HepG2 (cell line): ENCODE measurements around the gene ROBO2. TPM values are rescaled to one million over a fixed set of nuclear protein-coding genes. Genes with fewer than 3 reads are reported as not detected.

Experiments used
- ATAC-seq: fragments of 200-7000 bp; cut with Tn5 transposase; 3 replicates; pipeline ENCODE4 v1.9.1; 2020; ENCODE audit warnings: mild to moderate bottlenecking, moderate library complexity
- BruUV-seq: library from RNA; stranded (reverse); fragments of 400-500 nt; replicated peaks from 2 replicates; lab custom pipeline; 2021; lab: Mats Ljungman, UMichigan
- CTCF ChIA-PET: fragments of 300-600 bp; formaldehyde crosslinking; extraction: SDS; loops from one replicate; lab custom pipeline; 2021; ENCODE audit warnings: low total read pairs, inconsistent platforms, low intra/inter-chr PET ratio; lab: Yijun Ruan, JAX
- POLR2A ChIA-PET: fragments of 350-600 bp; sonication (Branson Sonifier 250); formaldehyde crosslinking; loops from one replicate; lab custom pipeline; 2020; ENCODE audit warnings: antibody characterized with exemption, inconsistent platforms; lab: Yijun Ruan, JAX
- DNase-seq: peaks from one replicate; pipeline ENCODE4 v3.0.0-alpha.2; 2015; ENCODE audit warnings: low spot score
- FAIRE-seq: peaks from 3 replicates; lab custom pipeline; 2011; peaks lifted over from hg19 to GRCh38; lab: Jason Lieb, UNC
- H2AFZ ChIP-seq: one replicate; pipeline ENCODE4 v1.6.1; 2011; ENCODE audit warnings: low read length, inconsistent platforms
- H3K27ac ChIP-seq: fragments of 300-600 bp; 3 replicates; pipeline ENCODE4 v1.8.0; 2011; ENCODE audit warnings: mixed run types, mild to moderate bottlenecking, mixed read lengths, low read length, inconsistent platforms; ENCODE audit not compliant: insufficient read depth; ENCODE audit errors: extremely low read length
- H3K27me3 ChIP-seq, 2 experiments: fragments of 200-600 bp in 1 of 2; 2 replicates in 1 of 2; 3 replicates in 1 of 2; pipeline versions ENCODE4 v1.6.0 to v1.8.0; 2011; ENCODE audit warnings: low read length in 2 of 2, mild to moderate bottlenecking in 2 of 2, moderate library complexity in 2 of 2, inconsistent platforms in 1 of 2; ENCODE audit not compliant: insufficient read depth in 2 of 2, control insufficient read depth in 1 of 2
- H3K36me3 ChIP-seq, 2 experiments: fragments of 200-600 bp in 1 of 2; replicated peaks in 1 of 2; 2 replicates in 1 of 2; 3 replicates in 1 of 2; pipeline versions ENCODE4 v1.5.1 to v1.8.0; 2011; ENCODE audit warnings: low read length in 2 of 2, inconsistent platforms in 1 of 2; ENCODE audit not compliant: insufficient read depth in 2 of 2, control insufficient read depth in 1 of 2
- H3K4me1 ChIP-seq: 2 replicates; pipeline ENCODE4 v1.5.1; 2012; ENCODE audit warnings: low read length, inconsistent platforms; ENCODE audit not compliant: insufficient read depth
- H3K4me2 ChIP-seq: 2 replicates; pipeline ENCODE4 v1.6.0; 2011; ENCODE audit warnings: low read depth, low read length, inconsistent platforms
- H3K4me3 ChIP-seq, 3 experiments: fragments of 200-600 bp in 1 of 3; sonication (generic), shearing (Covaris generic) in 1 of 3; replicated peaks in 1 of 3; 2 replicates each; pipeline ENCODE4 v1.5.1; 2011 to 2016; ENCODE audit warnings: low read length in 3 of 3, inconsistent platforms in 2 of 3, low read depth in 2 of 3, mild to moderate bottlenecking in 2 of 3, control low read depth in 1 of 3, mixed read lengths in 1 of 3; ENCODE audit not compliant: insufficient read depth in 1 of 3
- H3K79me2 ChIP-seq: one replicate; pipeline ENCODE4 v1.6.1; 2011; ENCODE audit warnings: low read length, inconsistent platforms; ENCODE audit not compliant: insufficient read depth
- H3K9ac ChIP-seq: 2 replicates; pipeline ENCODE4 v1.6.0; 2011; ENCODE audit warnings: mild to moderate bottlenecking, low read depth, low read length, inconsistent platforms; ENCODE audit not compliant: insufficient read depth
- H3K9me3 ChIP-seq: 2 replicates; pipeline ENCODE4 v1.5.1; 2012; ENCODE audit warnings: mild to moderate bottlenecking, low read length
- H4K20me1 ChIP-seq: 2 replicates; pipeline ENCODE4 v1.6.0; 2011; ENCODE audit warnings: inconsistent platforms, mild to moderate bottlenecking, low read length, moderate library complexity; ENCODE audit not compliant: insufficient read depth
- CEBPG ChIP-seq: IDR thresholded peaks from 2 replicates; pipeline ENCODE4 v1.6.1; 2016
- HNRNPK ChIP-seq: fragments of 200-400 bp; formaldehyde crosslinking; IDR thresholded peaks from 2 replicates; pipeline ENCODE4 v1.6.1; 2018; ENCODE audit warnings: low read length, low read depth, moderate library complexity, mild to moderate bottlenecking; ENCODE audit not compliant: poor library complexity, severe bottlenecking
- KAT8 ChIP-seq: IDR thresholded peaks from 2 replicates; pipeline ENCODE4 v1.6.1; 2016; ENCODE audit warnings: missing genetic modification reagents, missing compliant biosample characterization
- ZNF34 ChIP-seq: sonication (generic); formaldehyde crosslinking; IDR thresholded peaks from 2 replicates; pipeline ENCODE4 v1.4.0; 2020; ENCODE audit warnings: mild to moderate bottlenecking, missing genetic modification reagents, borderline replicate concordance
- WGBS: methylation state at CpG from one replicate; pipeline ENCODE4 v1.1.6; 2017; ENCODE audit warnings: low lambda C conversion rate; 5-methylcytosine and 5-hydroxymethylcytosine counted together
- in situ Hi-C: cut with HindIII; loops from 2 replicates; pipeline ENCODE4 v1.10.0; 2017; ENCODE audit warnings: low pct_unique_long_range_greater_than_20kb; ENCODE audit not compliant: extremely low pct_ligation_motif_present
- intact Hi-C: fragments of 100-400 bp; cut with micrococcal nuclease; formaldehyde crosslinking; loops from one replicate; pipeline ENCODE4 v1.10.0; 2022; ENCODE audit not compliant: unreplicated experiment
- polyA plus RNA-seq, 8 experiments: library from polyadenylated mRNA; depleted of rRNA in 3 of 8; stranded (reverse) in 7 of 8; unstranded in 1 of 8; fragments of >200 nt; fragmentation: Illumina TruSeq in 4 of 8; extraction: Trizol in 4 of 8; gene quantifications; 2 replicates each; pipeline versions ENCODE4 v1.2.1 to v1.2.3, GENCODE V29; 2011 to 2016; ENCODE audit warnings: low read depth in 4 of 8, missing spikeins in 1 of 8, mixed read lengths in 1 of 8; ENCODE audit not compliant: insufficient read depth in 1 of 8
- total RNA-seq, 5 experiments: library from RNA; depleted of rRNA; stranded (reverse); fragments of >200 nt; fragmentation: Illumina TruSeq; extraction: Trizol; gene quantifications; 2 replicates each; pipeline ENCODE4 v1.2.3, GENCODE V29; 2016; ENCODE audit warnings: low read depth in 1 of 5
- TF ChIP-seq, protein P1 (sequence below): sonication (generic); formaldehyde crosslinking; IDR thresholded peaks from 2 replicates; pipeline ENCODE4 v1.9.0; 2021; ENCODE audit warnings: mild to moderate bottlenecking, missing genetic modification reagents
- TF ChIP-seq, protein P2 (sequence below): sonication (generic); formaldehyde crosslinking; IDR thresholded peaks from 2 replicates; pipeline ENCODE4 v1.8.1; 2023; ENCODE audit warnings: mild to moderate bottlenecking, inconsistent platforms, moderate library complexity, missing genetic modification reagents, borderline replicate concordance

The ROBO2 gene
- total and polyA plus RNA-seq, 2 of the 13 experiments (the other 11 are each of a cell fraction or from before 2014, with no cell fraction given): not detected

DNA sequence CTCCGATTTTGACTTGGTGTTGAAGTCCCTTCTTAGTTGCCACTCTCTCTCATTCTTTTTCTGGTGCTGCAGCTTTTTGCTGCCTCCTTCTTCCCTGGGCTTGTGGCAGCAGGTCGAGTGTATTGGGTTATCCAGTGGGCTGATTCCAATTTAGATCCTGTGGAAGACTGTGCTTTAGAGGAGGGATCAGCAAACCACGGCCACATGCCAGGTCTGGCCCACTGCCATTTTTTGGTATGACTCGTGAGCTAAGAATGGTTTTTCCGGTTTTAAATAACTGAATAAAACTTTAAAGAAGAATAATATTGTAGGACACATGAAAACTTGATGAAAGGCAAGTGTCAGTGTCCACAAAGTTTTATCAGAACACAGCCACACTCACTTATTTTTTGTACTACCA lies 330.5 kb downstream of the ROBO2 start (continued):
- TF ChIP-seq, protein P1, sequence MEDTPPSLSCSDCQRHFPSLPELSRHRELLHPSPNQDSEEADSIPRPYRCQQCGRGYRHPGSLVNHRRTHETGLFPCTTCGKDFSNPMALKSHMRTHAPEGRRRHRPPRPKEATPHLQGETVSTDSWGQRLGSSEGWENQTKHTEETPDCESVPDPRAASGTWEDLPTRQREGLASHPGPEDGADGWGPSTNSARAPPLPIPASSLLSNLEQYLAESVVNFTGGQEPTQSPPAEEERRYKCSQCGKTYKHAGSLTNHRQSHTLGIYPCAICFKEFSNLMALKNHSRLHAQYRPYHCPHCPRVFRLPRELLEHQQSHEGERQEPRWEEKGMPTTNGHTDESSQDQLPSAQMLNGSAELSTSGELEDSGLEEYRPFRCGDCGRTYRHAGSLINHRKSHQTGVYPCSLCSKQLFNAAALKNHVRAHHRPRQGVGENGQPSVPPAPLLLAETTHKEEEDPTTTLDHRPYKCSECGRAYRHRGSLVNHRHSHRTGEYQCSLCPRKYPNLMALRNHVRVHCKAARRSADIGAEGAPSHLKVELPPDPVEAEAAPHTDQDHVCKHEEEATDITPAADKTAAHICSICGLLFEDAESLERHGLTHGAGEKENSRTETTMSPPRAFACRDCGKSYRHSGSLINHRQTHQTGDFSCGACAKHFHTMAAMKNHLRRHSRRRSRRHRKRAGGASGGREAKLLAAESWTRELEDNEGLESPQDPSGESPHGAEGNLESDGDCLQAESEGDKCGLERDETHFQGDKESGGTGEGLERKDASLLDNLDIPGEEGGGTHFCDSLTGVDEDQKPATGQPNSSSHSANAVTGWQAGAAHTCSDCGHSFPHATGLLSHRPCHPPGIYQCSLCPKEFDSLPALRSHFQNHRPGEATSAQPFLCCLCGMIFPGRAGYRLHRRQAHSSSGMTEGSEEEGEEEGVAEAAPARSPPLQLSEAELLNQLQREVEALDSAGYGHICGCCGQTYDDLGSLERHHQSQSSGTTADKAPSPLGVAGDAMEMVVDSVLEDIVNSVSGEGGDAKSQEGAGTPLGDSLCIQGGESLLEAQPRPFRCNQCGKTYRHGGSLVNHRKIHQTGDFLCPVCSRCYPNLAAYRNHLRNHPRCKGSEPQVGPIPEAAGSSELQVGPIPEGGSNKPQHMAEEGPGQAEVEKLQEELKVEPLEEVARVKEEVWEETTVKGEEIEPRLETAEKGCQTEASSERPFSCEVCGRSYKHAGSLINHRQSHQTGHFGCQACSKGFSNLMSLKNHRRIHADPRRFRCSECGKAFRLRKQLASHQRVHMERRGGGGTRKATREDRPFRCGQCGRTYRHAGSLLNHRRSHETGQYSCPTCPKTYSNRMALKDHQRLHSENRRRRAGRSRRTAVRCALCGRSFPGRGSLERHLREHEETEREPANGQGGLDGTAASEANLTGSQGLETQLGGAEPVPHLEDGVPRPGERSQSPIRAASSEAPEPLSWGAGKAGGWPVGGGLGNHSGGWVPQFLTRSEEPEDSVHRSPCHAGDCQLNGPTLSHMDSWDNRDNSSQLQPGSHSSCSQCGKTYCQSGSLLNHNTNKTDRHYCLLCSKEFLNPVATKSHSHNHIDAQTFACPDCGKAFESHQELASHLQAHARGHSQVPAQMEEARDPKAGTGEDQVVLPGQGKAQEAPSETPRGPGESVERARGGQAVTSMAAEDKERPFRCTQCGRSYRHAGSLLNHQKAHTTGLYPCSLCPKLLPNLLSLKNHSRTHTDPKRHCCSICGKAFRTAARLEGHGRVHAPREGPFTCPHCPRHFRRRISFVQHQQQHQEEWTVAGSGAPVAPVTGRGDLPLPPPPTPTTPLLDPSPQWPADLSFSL (CRISPR knock-in tag): no peak
- TF ChIP-seq CEBPG (CRISPR knock-in tag) (no peak), ZNF34 (CRISPR knock-in tag) (no peak)
- TF ChIP-seq, protein P2, sequence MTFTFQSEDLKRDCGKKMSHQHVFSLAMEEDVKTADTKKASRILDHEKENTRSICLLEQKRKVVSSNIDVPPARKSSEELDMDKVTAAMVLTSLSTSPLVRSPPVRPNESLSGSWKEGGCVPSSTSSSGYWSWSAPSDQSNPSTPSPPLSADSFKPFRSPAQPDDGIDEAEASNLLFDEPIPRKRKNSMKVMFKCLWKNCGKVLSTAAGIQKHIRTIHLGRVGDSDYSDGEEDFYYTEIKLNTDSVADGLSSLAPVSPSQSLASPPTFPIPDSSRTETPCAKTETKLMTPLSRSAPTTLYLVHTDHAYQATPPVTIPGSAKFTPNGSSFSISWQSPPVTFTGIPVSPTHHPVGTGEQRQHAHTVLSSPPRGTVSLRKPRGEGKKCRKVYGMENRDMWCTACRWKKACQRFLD (CRISPR knock-in tag): no peak

DNA sequence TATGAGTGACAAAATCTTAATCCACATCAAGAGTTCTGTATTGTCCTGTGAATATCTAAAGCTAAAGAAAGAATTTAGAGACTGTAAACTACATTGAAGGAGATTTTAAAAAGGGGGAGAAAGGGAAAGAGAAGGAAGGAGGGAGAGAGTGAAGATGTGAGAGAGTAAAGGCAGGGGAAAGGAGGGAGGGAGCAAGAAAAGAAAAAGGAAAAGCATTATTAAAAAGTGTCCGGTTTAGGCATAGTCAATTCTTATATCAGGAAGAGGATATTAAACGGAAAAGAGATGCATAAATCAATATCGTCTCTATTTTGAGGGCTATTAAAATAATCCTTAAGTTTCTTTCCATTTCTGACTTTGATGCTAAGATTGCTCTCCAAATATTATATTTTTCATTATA lies 332.1 kb downstream of the ROBO2 start:
- no peak overlapping the region for H3K4me3 ChIP-seq
- TF ChIP-seq KAT8: no peak
- TF ChIP-seq HNRNPK: peak; percentile 53
- TF ChIP-seq, all 625 proteins: peak for 1
- in situ Hi-C loops (no loop called here), intact Hi-C loops (no loop called here)
- Histone ChIP-seq H3K36me3 (no peaks in the 10 kb centered on the region), H3K27me3 (no peaks in the 10 kb centered on the region), H2AFZ (no peak overlapping the region), H3K4me2 (no peak overlapping the region), H3K9ac (no peak overlapping the region), H3K79me2 (no peaks in the 10 kb centered on the region), H3K9me3 (no peaks in the 10 kb centered on the region), H4K20me1 (no peaks in the 10 kb centered on the region), H3K27ac (no peak overlapping the region), H3K4me1 (no peaks in the 10 kb centered on the region)
- BruUV-seq: no TSS peak
- WGBS: 51% methylated on average over 3 of the region's 3 CpGs
- ATAC-seq: no peak
- no peak for FAIRE-seq
- no peak for DNase-seq
- ChIA-PET POLR2A (no interaction called here), CTCF (no interaction called here)
